Ishikawa (cell line): Measurements from ENCODE around the gene EBI3.
A peak's percentile ranks its signal among the peaks of the same experiment; 100 is the strongest.

Source experiments
- CEBPB ChIP-seq: IDR thresholded peaks from 2 replicates; pipeline ENCODE4 v1.6.1; 2012
- CREB1 ChIP-seq: IDR thresholded peaks from 2 replicates; pipeline ENCODE4 v1.6.1; 2012; ENCODE audit warnings: low read depth
- EGR1 ChIP-seq: IDR thresholded peaks from 2 replicates; pipeline ENCODE4 v1.6.1; 2012
- EP300 ChIP-seq: IDR thresholded peaks from 2 replicates; pipeline ENCODE4 v1.6.1; 2012; ENCODE audit warnings: borderline replicate concordance
- FOXM1 ChIP-seq: IDR thresholded peaks from 2 replicates; pipeline ENCODE4 v1.6.1; 2012; ENCODE audit warnings: low read depth, borderline replicate concordance
- MAX ChIP-seq: IDR thresholded peaks from 2 replicates; pipeline ENCODE4 v1.6.1; 2012
- NFIC ChIP-seq: IDR thresholded peaks from 2 replicates; pipeline ENCODE4 v1.6.1; 2012
- RAD21 ChIP-seq: IDR thresholded peaks from 2 replicates; pipeline ENCODE4 v1.6.1; 2012; ENCODE audit warnings: low read depth
- REST ChIP-seq: IDR thresholded peaks from 2 replicates; pipeline ENCODE4 v1.6.1; 2012; ENCODE audit warnings: low read depth, mild to moderate bottlenecking
- TAF1 ChIP-seq: IDR thresholded peaks from 2 replicates; pipeline ENCODE4 v1.6.1; 2012; ENCODE audit warnings: low read depth, mild to moderate bottlenecking
- TCF12 ChIP-seq: IDR thresholded peaks from 2 replicates; pipeline ENCODE4 v1.6.1; 2012; ENCODE audit warnings: low read depth
- TEAD4 ChIP-seq: IDR thresholded peaks from 2 replicates; pipeline ENCODE4 v1.6.1; 2012
- USF1 ChIP-seq: IDR thresholded peaks from 2 replicates; pipeline ENCODE4 v1.6.1; 2012
- YY1 ChIP-seq: IDR thresholded peaks from 2 replicates; pipeline ENCODE4 v1.6.1; 2012; ENCODE audit warnings: low read depth
- ZBTB7A ChIP-seq: IDR thresholded peaks from 2 replicates; pipeline ENCODE4 v1.6.1; 2012; ENCODE audit warnings: low read depth

Gene EBI3

DNA sequence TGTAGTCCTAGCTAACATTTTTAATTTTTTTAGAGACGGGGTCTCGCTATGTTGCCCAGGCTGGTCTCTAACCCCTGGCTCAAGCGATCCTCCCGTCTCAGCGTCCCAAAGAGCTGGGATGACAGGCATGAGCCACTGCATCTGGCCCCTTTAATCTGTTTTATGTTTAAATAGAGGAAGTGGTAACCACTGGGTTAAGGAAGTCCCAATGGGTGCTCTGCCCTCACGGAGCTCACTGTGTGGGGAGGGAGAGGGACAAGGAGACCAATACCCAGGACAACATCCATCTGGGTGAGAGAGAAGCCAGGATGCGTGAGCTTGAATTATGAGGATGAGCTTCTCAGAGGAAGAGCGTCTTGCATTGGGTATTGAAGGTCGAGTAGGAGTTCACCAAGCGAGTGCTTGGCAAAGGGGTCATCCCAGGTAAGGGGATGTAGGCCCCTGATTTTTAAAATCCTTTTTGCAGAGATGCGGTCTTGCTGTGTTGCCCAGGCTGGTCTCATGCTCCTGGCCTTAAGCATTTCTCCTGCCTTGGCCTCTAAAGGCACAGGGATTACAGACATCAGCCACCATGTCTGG is 31.4 kb downstream of the EBI3 start:
- TF ChIP-seq REST (no peak), TEAD4 (no peak), TAF1 (no peak), NFIC (no peak), CEBPB (no peak), MAX (no peak), TCF12 (no peak), ZBTB7A (no peak), EGR1 (no peak), YY1 (no peak), EP300 (no peak), USF1 (no peak), CREB1 (no peak), RAD21 (no peak), FOXM1 (no peak)

DNA sequence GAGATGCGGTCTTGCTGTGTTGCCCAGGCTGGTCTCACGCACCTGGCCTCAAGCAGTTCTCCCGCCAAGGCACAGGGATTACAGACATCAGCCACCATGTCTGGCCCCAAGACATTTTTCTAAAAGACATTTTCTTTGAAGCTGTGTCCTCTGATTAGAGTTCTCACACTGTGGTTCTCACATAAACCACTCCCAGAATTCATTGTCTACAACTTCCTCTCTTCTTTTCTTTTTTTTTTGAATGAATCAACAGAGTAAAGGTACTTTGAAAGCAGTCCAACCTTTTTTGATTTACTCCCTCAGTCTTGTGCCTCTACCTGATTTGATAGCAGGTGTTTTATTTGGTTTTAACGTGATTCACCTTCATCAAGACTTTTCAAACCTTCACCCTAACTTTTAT is 35.5 kb downstream of the EBI3 start:
- TF ChIP-seq RAD21: no peak
- no peak for TF ChIP-seq CEBPB
- TF ChIP-seq TEAD4: no peak
- no peak for TF ChIP-seq ZBTB7A
- TF ChIP-seq TCF12: no peak
- no peak for TF ChIP-seq NFIC
- no peak for TF ChIP-seq MAX

DNA sequence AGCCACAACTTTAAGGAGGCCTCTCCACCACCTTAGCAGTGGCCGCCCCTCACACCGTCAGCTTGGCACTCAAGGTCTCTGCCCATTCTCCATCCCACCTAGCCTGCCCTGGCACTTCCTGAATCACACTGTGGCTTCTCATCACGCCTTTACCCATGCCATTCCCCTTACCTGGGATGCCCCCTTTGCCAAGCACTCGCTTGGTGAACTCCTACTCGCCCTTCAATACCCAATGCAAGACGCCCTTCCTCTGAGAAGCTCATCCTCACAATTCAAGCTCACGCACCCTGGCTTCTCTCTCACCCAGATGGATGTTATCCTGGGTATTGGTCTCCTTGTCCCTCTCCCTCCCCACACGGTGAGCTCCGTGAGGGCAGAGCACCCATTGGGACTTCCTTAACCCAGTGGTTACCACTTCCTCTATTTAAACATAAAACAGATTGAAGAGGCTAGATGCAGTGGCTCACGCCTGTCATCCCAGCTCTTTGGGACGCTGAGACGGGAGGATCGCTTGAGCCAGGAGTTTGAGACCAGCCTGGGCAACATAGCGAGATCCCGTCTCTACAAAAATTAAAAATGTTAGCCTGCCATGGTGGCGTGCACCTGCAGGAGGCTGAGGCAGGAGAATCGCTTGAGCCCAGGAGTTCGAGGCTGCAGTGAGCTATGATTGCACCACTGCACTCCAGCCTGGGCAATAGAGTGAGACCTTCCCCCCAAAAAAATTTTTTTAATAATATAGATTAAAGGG is 37.1 kb downstream of the EBI3 start:
- TF ChIP-seq YY1 (no peak), CREB1 (no peak), ZBTB7A (no peak), EP300 (no peak), FOXM1 (no peak), RAD21 (no peak)

DNA sequence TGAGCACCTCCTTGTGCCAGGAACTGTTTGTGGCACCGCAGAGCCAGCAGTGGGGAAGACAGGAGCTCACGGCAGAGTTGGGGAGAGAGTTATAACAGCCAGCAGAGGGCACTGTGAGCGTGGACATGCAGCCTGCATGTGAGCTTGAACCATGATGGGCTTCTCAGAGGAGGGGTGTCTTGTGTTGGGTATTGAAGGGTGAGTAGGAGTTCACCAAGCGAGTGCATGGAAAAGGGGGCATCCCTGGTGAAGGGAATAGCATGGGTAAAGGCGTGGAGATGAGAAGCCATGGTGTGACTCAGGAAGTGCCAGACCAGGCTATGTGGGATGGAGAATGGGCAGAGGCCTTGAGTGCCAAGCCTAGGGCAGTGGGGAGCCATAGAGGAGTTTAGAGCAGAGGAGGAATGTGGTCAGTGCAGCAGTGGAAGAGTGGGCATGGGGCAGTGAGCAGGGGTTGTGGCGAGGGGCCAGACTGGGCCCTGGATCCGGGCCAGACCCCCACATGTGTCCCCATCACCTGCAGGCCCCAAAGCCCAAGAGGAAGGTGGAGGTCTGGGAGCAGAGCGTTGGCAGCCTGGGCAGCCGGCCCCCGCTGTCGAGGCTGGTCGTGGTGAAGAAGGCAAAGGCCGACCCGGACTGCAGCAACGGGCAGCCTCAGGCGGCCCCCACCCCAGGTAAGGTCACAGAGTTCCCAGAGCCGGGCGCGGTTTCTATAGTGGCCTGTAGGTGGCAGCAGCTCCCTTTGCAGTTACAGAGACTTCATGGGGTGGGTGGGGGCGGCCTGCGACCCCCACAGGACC is 38.0 kb downstream of the EBI3 start:
- TF ChIP-seq ZBTB7A: peak; percentile 97
- TF ChIP-seq RAD21: peak; percentile 77
- no peak for TF ChIP-seq YY1
- no peak for TF ChIP-seq NFIC

GRCh38 chr19:4267901-4268815 is 38.8 kb downstream of the EBI3 start:
- TF ChIP-seq TEAD4: no peak
- no peak for TF ChIP-seq TAF1
- TF ChIP-seq EGR1: no peak
- TF ChIP-seq ZBTB7A: no peak
- TF ChIP-seq USF1: no peak
- TF ChIP-seq EP300: no peak
- no peak for TF ChIP-seq MAX
- no peak for TF ChIP-seq CEBPB
- TF ChIP-seq YY1: no peak
- no peak for TF ChIP-seq CREB1
- no peak for TF ChIP-seq FOXM1
- no peak for TF ChIP-seq RAD21
- TF ChIP-seq NFIC: no peak

- no peak for TF ChIP-seq EP300
- no peak for TF ChIP-seq EGR1
Measured at GRCh38 chr19:4268816-4269430, 39.6 kb downstream of the EBI3 start.
